GM21619 (cell line): ENCODE data around the gene SHH.

Experiments used
- ATAC-seq: cut with Tn5 transposase; IDR thresholded peaks from one replicate; pipeline ENCODE4 v1.9.1; 2021; ENCODE audit not compliant: unreplicated experiment

Gene SHH

GRCh38 chr7:155794196-155794595 is 18.1 kb downstream of the SHH start:
- no peak for ATAC-seq

GRCh38 chr7:155793720-155794119 is 18.5 kb downstream of the SHH start:
- ATAC-seq: no peak

- no peak for ATAC-seq
Observed at GRCh38 chr7:155792999-155793560, 19.2 kb downstream of the SHH start.

GRCh38 chr7:155792315-155792960 is 19.8 kb downstream of the SHH start:
- no peak for ATAC-seq

GRCh38 chr7:155791836-155792235 is 20.4 kb downstream of the SHH start:
- no peak for ATAC-seq

- no peak for ATAC-seq
Observed at GRCh38 chr7:155791214-155791737, 21.0 kb downstream of the SHH start.

GRCh38 chr7:155790666-155791065 is 21.6 kb downstream of the SHH start:
- ATAC-seq: no peak

- ATAC-seq: no peak
Observed at GRCh38 chr7:155789001-155789725, 23.1 kb downstream of the SHH start.

- ATAC-seq: no peak
Observed at GRCh38 chr7:155788616-155789000, 23.7 kb downstream of the SHH start.

- no peak for ATAC-seq
Observed at GRCh38 chr7:155787171-155787851, 25.0 kb downstream of the SHH start.

GRCh38 chr7:155786491-155786890 is 25.8 kb downstream of the SHH start:
- ATAC-seq: no peak

GRCh38 chr7:155785536-155785935 is 26.7 kb downstream of the SHH start:
- ATAC-seq: no peak

GRCh38 chr7:155782466-155782865 is 29.8 kb downstream of the SHH start:
- ATAC-seq: no peak

GRCh38 chr7:155781433-155781832 is 30.8 kb downstream of the SHH start:
- no peak for ATAC-seq

GRCh38 chr7:155780884-155781283 is 31.4 kb downstream of the SHH start:
- no peak for ATAC-seq

GRCh38 chr7:155778349-155778748 is 33.9 kb downstream of the SHH start:
- no peak for ATAC-seq

- ATAC-seq: no peak
Observed at GRCh38 chr7:155776606-155777005, 35.7 kb downstream of the SHH start.

GRCh38 chr7:155775691-155776090 is 36.6 kb downstream of the SHH start:
- no peak for ATAC-seq

- ATAC-seq: no peak
Observed at GRCh38 chr7:155774947-155775346, 37.3 kb downstream of the SHH start.

GRCh38 chr7:155773531-155773930 is 38.7 kb downstream of the SHH start:
- no peak for ATAC-seq

GRCh38 chr7:155770241-155770640 is 42.0 kb downstream of the SHH start:
- no peak for ATAC-seq

GRCh38 chr7:155769701-155770100 is 42.6 kb downstream of the SHH start:
- ATAC-seq: no peak
